NCI-H1105 (cell line): ENCODE results near the gene VPS29.
"Not testable (repeated sequence)": the region's sequence is repeated elsewhere in the genome, so short reads cannot be mapped to it uniquely, and the experiment has no call there.

ENCODE experiments used
- DNase-seq: peaks from one replicate; lab custom pipeline; 2025; lab: John Stamatoyannopoulos, UW

VPS29 gene

GRCh38 chr12:110520876-110521712 lies 19.2 kb upstream of the VPS29 start:
- not testable (repeated sequence) for DNase-seq

- not testable (repeated sequence) for DNase-seq
These were observed 16.1 kb upstream of the VPS29 start for GRCh38 chr12:110518014-110518413.

- no peak for DNase-seq
These were observed 15.1 kb upstream of the VPS29 start for GRCh38 chr12:110516995-110517394.

- DNase-seq = no peak
These were observed 12.5 kb upstream of the VPS29 start for GRCh38 chr12:110514363-110514762.

GRCh38 chr12:110513842-110514241 lies 11.9 kb upstream of the VPS29 start:
- no peak for DNase-seq

- DNase-seq = no peak
These were observed 6.2 kb upstream of the VPS29 start for GRCh38 chr12:110508071-110508586.

GRCh38 chr12:110505332-110505731 lies 3.4 kb upstream of the VPS29 start:
- DNase-seq = no peak

GRCh38 chr12:110503432-110503831 lies 1.5 kb upstream of the VPS29 start:
- DNase-seq = no peak

GRCh38 chr12:110501399-110501751 lies 536 bp downstream of the VPS29 start:
- DNase-seq = peak; percentile 61

- no peak for DNase-seq
These were observed 2.8 kb downstream of the VPS29 start for GRCh38 chr12:110498984-110499706.

- DNase-seq = no peak
These were observed 26.5 kb downstream of the VPS29 start for GRCh38 chr12:110475426-110475825.

- DNase-seq = peak; percentile 98
These were observed 33.5 kb downstream of the VPS29 start, which contains the start of the genes FAM216A and GPN3 for GRCh38 chr12:110468214-110469048. Gene FAM216A, plus strand, starts transcription at chr12:110468845. Its CDS starts 31 bp downstream, at chr12:110468876. Gene GPN3, minus strand, starts transcription at chr12:110468257. Its CDS starts 54 bp downstream, at chr12:110468203.

- no peak for DNase-seq
These were observed 34.1 kb downstream of the VPS29 start for GRCh38 chr12:110467847-110468213.

GRCh38 chr12:110466791-110467190 lies 35.1 kb downstream of the VPS29 start:
- DNase-seq = no peak

GRCh38 chr12:110465765-110466164 lies 36.1 kb downstream of the VPS29 start:
- not testable (repeated sequence) for DNase-seq

- DNase-seq = no peak
These were observed 36.9 kb downstream of the VPS29 start for GRCh38 chr12:110465024-110465423.

- DNase-seq = not testable (repeated sequence)
These were observed 40.7 kb downstream of the VPS29 start for GRCh38 chr12:110461189-110461588.

GRCh38 chr12:110458756-110459155 lies 43.2 kb downstream of the VPS29 start:
- no peak for DNase-seq

GRCh38 chr12:110453569-110454296 lies 48.2 kb downstream of the VPS29 start:
- no peak for DNase-seq

GRCh38 chr12:110451263-110451662 lies 50.6 kb downstream of the VPS29 start:
- no peak for DNase-seq

- peak; percentile 96 for DNase-seq
These were observed 52.0 kb downstream of the VPS29 start, which contains the start of gene ARPC3 for GRCh38 chr12:110449799-110450497. Gene ARPC3, minus strand, starts transcription at chr12:110450337. Its CDS starts 77 bp downstream, at chr12:110450260.
